ENCODE results near the gene RNF151. TPM values are rescaled to one million over a fixed set of nuclear protein-coding genes. Genes with fewer than 3 reads are reported as not detected.

The RNF151 gene, protein sequence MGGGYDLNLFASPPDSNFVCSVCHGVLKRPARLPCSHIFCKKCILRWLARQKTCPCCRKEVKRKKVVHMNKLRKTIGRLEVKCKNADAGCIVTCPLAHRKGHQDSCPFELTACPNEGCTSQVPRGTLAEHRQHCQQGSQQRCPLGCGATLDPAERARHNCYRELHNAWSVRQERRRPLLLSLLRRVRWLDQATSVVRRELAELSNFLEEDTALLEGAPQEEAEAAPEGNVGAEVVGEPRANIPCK
- total RNA-seq = not detected in 2 replicates
- long read RNA-seq = 0 reads

DNA sequence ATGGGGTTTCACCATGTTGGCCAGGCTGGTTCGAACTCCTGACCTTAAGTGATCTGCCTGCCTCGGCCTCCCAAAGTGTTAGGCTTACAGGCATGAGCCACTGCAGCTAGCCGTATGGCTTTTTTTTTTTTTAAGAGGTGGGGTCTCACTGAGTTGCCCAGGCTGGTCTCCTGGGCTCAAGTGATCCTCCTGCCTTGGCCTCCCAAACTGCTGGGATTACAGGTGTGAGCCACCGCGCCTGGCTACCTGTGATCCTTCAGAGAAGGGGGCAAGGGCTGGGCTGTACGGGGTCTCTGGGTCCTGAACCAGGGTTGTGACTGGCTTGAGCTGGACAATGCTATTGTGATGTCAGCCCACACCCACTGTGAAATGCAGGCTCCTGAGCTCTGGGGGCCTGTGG lies at the start of gene RNF151:
TSS of gene RNF151 (plus strand) at position 397 of the 400 bp plus-strand sequence. CDS start 26 bp downstream, outside the sequence.
- H3K27ac Mint-ChIP-seq (ENCODE audit: unreplicated experiment) = no peak within 1 kb of the TSS
- H3K4me1 Mint-ChIP-seq = peaks cover 34% of the 10 kb centered on the region
- no peak for DNase-seq (ENCODE audit: low read depth, low spot score)
- no peaks in the 10 kb centered on the region for H3K9me3 Mint-ChIP-seq
- peaks cover 5% of the 10 kb centered on the region for H3K27me3 Mint-ChIP-seq (ENCODE audit: low read depth)
- H3K4me3 Mint-ChIP-seq = peak within 1 kb of the TSS; percentile 92
- H3K36me3 Mint-ChIP-seq (ENCODE audit: low read depth) = peaks cover 24% of the 10 kb centered on the region
- TF ChIP-seq, protein P1, sequence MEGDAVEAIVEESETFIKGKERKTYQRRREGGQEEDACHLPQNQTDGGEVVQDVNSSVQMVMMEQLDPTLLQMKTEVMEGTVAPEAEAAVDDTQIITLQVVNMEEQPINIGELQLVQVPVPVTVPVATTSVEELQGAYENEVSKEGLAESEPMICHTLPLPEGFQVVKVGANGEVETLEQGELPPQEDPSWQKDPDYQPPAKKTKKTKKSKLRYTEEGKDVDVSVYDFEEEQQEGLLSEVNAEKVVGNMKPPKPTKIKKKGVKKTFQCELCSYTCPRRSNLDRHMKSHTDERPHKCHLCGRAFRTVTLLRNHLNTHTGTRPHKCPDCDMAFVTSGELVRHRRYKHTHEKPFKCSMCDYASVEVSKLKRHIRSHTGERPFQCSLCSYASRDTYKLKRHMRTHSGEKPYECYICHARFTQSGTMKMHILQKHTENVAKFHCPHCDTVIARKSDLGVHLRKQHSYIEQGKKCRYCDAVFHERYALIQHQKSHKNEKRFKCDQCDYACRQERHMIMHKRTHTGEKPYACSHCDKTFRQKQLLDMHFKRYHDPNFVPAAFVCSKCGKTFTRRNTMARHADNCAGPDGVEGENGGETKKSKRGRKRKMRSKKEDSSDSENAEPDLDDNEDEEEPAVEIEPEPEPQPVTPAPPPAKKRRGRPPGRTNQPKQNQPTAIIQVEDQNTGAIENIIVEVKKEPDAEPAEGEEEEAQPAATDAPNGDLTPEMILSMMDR (conservative IDR thresholded peaks at IDR 0.05) = no peak

- Mint-ChIP-seq H3K4me1 (peaks cover 10% of the 10 kb centered on the region), H3K27me3 (ENCODE audit: low read depth) (peaks cover 78% of the 10 kb centered on the region), H3K4me3 (no peak overlapping the region), H3K36me3 (ENCODE audit: low read depth) (no peaks in the 10 kb centered on the region), H3K9me3 (no peaks in the 10 kb centered on the region), H3K27ac (ENCODE audit: unreplicated experiment) (no peak overlapping the region)
- TF ChIP-seq, protein P1 (conservative IDR thresholded peaks at IDR 0.05) = no peak
- DNase-seq (ENCODE audit: low read depth, low spot score) = no peak
Measured at GRCh38 chr16:1917056-1917664, 49.5 kb upstream of the RNF151 start.

GRCh38 chr16:1917665-1918350 lies 48.8 kb upstream of the RNF151 start:
- no peaks in the 10 kb centered on the region for H3K36me3 Mint-ChIP-seq (ENCODE audit: low read depth)
- no peak for DNase-seq (ENCODE audit: low read depth, low spot score)
- H3K4me3 Mint-ChIP-seq = no peak overlapping the region
- H3K4me1 Mint-ChIP-seq = peaks cover 10% of the 10 kb centered on the region
- H3K9me3 Mint-ChIP-seq = no peaks in the 10 kb centered on the region
- no peak overlapping the region for H3K27ac Mint-ChIP-seq (ENCODE audit: unreplicated experiment)
- TF ChIP-seq, protein P1 (conservative IDR thresholded peaks at IDR 0.05) = no peak
- peaks cover 81% of the 10 kb centered on the region for H3K27me3 Mint-ChIP-seq (ENCODE audit: low read depth)

DNA sequence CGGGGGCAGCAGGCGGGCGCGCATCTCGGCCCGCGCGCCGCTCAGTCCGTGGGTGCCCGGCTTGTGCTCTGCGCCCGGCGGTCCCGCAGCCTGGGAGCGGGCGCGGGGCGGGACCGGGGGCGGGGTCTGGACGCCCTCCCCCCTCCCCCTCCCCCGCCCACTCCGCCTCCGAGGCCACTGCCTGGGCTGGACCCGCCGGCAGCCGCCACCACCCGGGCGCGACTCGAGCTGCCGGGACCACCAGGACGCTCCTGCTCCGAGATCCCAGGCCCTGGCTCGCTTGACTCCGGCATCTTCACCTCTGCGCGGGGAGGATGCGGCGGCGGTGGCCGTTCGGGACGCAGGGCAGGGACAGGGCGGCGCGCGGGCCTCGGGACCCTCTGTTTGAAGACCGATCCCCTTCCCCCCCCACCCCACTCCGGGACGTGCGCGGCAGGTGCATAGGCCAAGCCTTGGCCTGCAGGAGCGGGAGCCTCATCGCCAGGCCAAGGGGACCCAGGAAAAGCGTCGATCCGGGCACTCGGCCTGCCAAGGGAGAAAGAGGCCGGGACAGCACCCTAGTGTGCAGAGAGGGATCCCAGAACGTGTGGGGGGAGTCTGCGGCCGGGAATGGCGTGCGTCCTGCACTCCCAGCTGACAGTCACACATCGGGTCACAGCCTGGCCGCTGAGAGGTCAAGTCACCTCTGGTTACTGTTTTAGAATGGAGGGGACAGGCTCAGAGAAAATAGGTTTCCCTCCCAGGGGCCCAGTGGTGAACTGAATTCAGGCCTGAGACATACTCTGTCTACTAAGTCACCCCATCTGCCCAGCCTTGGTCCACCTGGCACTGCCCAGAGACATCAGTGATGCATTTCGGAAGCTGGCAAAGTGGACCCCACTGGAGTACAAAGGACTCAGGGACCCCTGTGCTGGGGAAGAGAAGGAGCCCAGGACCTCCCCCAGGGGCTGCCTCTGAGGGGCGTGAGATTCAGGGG lies 48.0 kb upstream of the RNF151 start, which contains the start of gene HS3ST6:
TSS of gene HS3ST6 (minus strand) at position 65 of the 976 bp plus-strand sequence. CDS start 92 bp downstream, outside the sequence.
- Mint-ChIP-seq H3K4me3 (no peak within 1 kb of the TSS), H3K9me3 (no peaks in the 10 kb centered on the region), H3K4me1 (peaks cover 10% of the 10 kb centered on the region), H3K36me3 (ENCODE audit: low read depth) (no peaks in the 10 kb centered on the region), H3K27me3 (ENCODE audit: low read depth) (peaks cover 86% of the 10 kb centered on the region), H3K27ac (ENCODE audit: unreplicated experiment) (no peak within 1 kb of the TSS)
- peak; percentile 32 for DNase-seq (ENCODE audit: low read depth, low spot score)
- TF ChIP-seq, protein P1 (conservative IDR thresholded peaks at IDR 0.05) = no peak

Measured in neural crest cell (in vitro differentiated cells).